H1 (cell line): ENCODE measurements around the gene GDPD4.

Source experiments
- CREB1 ChIP-seq: IDR thresholded peaks from 2 replicates; pipeline ENCODE4 v1.6.1; 2012; ENCODE audit warnings: inconsistent platforms
- EGR1 ChIP-seq: IDR thresholded peaks from 2 replicates; pipeline ENCODE4 v1.6.1; 2011; ENCODE audit warnings: low read depth, low read length, borderline replicate concordance
- EZH2 ChIP-seq: fragments of 200-600 bp; sonication (generic); IDR thresholded peaks from 2 replicates; pipeline ENCODE4 v1.7.1; 2012; ENCODE audit warnings: low read depth, mild to moderate bottlenecking, moderate library complexity, low read length, inconsistent platforms; ENCODE audit not compliant: severe bottlenecking
- SRF ChIP-seq: IDR thresholded peaks from 2 replicates; pipeline ENCODE4 v1.6.1; 2011; ENCODE audit warnings: mild to moderate bottlenecking, low read depth, low read length, moderate library complexity
- TF ChIP-seq, protein P1 (sequence below), 3 experiments: IDR thresholded peaks; 1 replicate in 2 of 3; 2 replicates in 1 of 3; pipeline versions ENCODE4 v1.5.1 to v1.6.1; 2011; ENCODE audit warnings: low read length in 3 of 3, mild to moderate bottlenecking in 3 of 3, inconsistent platforms in 2 of 3, low read depth in 1 of 3, moderate library complexity in 1 of 3; ENCODE audit not compliant: insufficient read depth in 1 of 3; ENCODE audit errors: control extremely low read depth in 1 of 3

DNA sequence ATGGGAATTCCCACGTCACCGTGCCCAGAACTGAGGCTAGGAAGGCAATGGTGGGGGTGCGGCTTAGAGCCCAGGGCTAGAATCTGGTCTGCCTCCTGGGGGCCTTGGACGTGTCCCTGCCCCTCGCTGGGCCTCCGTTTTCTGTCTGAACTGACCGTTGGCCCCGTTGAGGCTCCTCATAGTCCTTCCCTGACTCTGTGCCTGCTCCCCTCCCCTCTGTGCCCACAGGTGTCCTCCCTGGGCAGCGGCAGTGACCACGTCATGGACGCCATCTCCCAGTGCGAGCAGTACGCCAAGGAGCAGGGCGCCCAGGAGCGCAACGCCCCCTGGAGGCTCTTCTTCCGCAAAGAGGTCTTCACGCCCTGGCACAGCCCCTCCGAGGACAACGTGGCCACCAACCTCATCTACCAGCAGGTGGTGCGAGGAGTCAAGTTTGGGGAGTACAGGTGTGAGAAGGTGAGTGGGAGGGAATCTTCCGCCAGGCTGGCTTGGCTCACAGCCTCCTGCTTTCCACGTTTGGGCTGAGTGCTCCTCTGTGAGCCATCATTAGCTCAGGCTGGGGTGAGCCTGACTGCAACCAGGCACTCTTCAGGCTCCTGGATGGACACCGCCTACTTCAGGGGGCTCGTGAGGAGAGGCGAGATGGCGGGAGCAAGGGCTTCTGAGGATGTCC is 109.5 kb downstream of the GDPD4 start:
- no peak for TF ChIP-seq EZH2
- TF ChIP-seq, protein P1, sequence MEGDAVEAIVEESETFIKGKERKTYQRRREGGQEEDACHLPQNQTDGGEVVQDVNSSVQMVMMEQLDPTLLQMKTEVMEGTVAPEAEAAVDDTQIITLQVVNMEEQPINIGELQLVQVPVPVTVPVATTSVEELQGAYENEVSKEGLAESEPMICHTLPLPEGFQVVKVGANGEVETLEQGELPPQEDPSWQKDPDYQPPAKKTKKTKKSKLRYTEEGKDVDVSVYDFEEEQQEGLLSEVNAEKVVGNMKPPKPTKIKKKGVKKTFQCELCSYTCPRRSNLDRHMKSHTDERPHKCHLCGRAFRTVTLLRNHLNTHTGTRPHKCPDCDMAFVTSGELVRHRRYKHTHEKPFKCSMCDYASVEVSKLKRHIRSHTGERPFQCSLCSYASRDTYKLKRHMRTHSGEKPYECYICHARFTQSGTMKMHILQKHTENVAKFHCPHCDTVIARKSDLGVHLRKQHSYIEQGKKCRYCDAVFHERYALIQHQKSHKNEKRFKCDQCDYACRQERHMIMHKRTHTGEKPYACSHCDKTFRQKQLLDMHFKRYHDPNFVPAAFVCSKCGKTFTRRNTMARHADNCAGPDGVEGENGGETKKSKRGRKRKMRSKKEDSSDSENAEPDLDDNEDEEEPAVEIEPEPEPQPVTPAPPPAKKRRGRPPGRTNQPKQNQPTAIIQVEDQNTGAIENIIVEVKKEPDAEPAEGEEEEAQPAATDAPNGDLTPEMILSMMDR (IDR thresholded peaks at IDR 0.05; ENCODE audit: control extremely low read depth in 1 of 3, insufficient read depth in 1 of 3, low read depth in 1 of 3, low read length in 3 of 3) = peak in 2 of 3 experiments; percentile 99 to 100; a peak in 3 of 4 replicates
- TF ChIP-seq EGR1 = peak; percentile 50; the same call in 1 of the 2 replicates
- peak; percentile 83 for TF ChIP-seq CREB1
- TF ChIP-seq SRF = no peak
